ENCODE measurements around the gene GRHL1.
A peak's percentile ranks its signal among the peaks of the same experiment; 100 is the strongest.
"Not testable (repeated sequence)": the region's sequence is repeated elsewhere in the genome, so short reads cannot be mapped to it uniquely, and the experiment has no call there.

The GRHL1 gene

GRCh38 chr2:9951522-9952285, at the start of gene GRHL1:
TSS of gene GRHL1 (plus strand) at chr2:9951693. CDS start at chr2:9951834, 141 bp downstream.
- intact Hi-C loops (cut with DNase I) = loop anchor here (5.0 kb wide), 1 partner anchor 109 kb away; the partner anchor contains the start of gene TAF1B
- DNase-seq = peak; percentile 83 to 99 (median 92)

DNA sequence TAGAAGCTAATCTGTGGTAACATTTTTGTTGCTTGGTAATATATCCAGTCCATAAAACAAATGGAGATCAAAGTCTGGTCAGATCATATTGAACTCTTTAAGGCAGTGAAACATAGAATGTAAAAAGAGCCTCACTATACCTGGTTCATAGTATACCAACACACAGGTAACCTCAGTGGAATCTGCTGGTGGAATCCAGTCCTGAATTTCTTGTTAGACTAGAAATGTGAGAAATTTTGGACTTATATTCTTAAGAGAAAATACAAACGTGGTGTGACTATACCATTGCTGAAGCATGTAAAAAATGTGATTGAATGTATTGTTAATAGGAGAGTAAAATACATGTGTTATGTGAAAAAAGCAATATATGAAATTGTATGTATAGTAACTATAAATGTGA, 46.1 kb upstream of the GRHL1 start:
- no peak for DNase-seq
- intact Hi-C loops (cut with DNase I) = no loop called here

- intact Hi-C loops (cut with DNase I) = no loop called here
- DNase-seq = no peak
Observed at GRCh38 chr2:9907402-9907801, 44.1 kb upstream of the GRHL1 start.

- DNase-seq = no peak
- intact Hi-C loops (cut with DNase I) = no loop called here
Observed at GRCh38 chr2:9908639-9909038, 42.9 kb upstream of the GRHL1 start.

GRCh38 chr2:9909106-9909505, 42.4 kb upstream of the GRHL1 start:
- intact Hi-C loops (cut with DNase I) = no loop called here
- no peak for DNase-seq

- intact Hi-C loops (cut with DNase I) = no loop called here
Observed at GRCh38 chr2:9910699-9911098, 40.8 kb upstream of the GRHL1 start.

DNA sequence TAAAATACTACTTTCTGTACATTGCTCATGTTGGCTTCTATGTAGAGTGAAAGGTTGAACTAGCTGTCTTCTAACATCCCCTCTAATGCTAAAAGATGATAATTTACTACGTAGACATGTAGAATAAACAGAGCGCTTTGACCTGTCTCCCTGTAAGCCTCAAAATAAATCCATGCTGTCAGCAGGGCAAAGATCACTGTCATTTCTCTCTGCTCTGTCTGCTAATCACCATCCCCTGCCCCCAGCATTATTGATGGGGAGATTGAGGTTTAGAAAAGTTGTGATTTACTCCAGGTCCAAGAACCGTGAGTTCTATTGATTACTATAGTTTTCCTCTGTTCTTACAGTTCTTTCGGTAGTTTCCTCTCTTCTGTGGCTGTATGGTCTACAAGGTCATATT, 39.0 kb upstream of the GRHL1 start:
- intact Hi-C loops (cut with DNase I) = no loop called here
- DNase-seq = no peak

More at GRCh38 chr2:9910699-9911098, 40.8 kb upstream of the GRHL1 start:
- no peak for DNase-seq

- DNase-seq = no peak
Observed at GRCh38 chr2:9914384-9915065, 37.0 kb upstream of the GRHL1 start.

GRCh38 chr2:9918275-9918674, 33.2 kb upstream of the GRHL1 start:
- intact Hi-C loops (cut with DNase I) = no loop called here
- no peak for DNase-seq

More at GRCh38 chr2:9914384-9915065, 37.0 kb upstream of the GRHL1 start:
- intact Hi-C loops (cut with DNase I) = no loop called here

- no peak for DNase-seq
- intact Hi-C loops (cut with DNase I) = no loop called here
Observed at GRCh38 chr2:9919512-9919911, 32.0 kb upstream of the GRHL1 start.

DNA sequence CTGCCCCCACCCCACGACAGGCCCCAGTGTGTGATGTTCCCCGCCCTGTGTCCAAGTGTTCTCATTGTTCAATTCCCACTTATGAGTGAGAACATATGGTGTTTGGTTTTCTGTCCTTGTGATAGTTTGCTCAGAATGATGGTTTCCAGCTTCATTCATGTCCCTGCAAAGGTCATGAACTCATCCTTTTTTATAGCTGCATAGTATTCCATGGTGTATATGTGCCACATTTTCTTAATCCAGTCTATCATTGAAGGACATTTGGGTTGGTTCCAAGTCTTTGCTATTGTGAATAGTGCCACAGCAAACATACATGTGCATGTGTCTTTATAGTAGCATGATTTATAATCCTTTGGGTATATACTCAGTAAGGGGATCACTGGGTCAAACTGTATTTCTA, 24.5 kb upstream of the GRHL1 start:
- DNase-seq; intact Hi-C loops (cut with DNase I): not testable (repeated sequence)

GRCh38 chr2:9937258-9937657, 14.2 kb upstream of the GRHL1 start:
- no peak for DNase-seq

GRCh38 chr2:9937968-9938367, 13.5 kb upstream of the GRHL1 start:
- intact Hi-C loops (cut with DNase I) = no loop called here
- DNase-seq = peak in 1 of 10 donors; percentile 82

More at GRCh38 chr2:9937258-9937657, 14.2 kb upstream of the GRHL1 start:
- intact Hi-C loops (cut with DNase I) = no loop called here

GRCh38 chr2:9939587-9940485, 11.7 kb upstream of the GRHL1 start:
- no peak for DNase-seq
- intact Hi-C loops (cut with DNase I) = no loop called here

DNA sequence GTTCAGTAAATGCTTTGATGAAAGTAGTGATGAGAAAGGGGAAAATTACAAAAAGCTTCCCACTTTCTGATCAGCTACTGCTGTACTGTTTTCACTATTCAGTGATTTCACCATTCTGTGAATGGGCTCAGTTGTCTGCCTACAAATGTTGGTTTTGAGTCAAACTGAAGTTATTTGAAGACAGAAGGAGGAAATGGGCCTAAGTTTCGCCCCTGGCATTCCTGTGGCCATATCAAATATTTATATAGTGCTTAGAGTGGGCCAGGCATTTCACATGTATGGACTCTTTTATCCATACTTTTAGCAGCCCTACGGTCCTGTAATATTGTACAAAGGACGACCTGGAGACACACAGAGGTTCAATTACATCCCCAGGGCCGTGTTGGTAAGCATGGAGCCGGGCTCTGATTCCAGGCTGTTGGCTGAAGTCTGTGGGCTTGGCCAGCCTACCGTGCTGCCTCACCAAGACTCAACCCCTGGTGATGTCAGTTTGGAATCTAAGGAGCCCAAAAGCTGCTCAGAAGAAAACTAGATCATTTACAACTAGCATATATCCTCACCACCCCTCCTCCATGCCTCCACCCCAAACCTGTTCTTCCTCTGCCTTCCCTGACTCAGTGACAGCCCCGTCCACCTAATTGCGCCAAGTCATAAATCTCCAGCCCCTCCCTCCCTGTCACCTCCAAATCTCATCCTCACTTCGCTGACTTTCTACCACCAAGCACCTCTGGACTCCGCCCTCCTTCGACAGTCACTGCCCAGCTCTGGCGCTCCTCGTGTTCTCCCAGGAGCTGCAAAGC, 10.1 kb upstream of the GRHL1 start:
- DNase-seq = no peak
- intact Hi-C loops (cut with DNase I) = no loop called here

DNA sequence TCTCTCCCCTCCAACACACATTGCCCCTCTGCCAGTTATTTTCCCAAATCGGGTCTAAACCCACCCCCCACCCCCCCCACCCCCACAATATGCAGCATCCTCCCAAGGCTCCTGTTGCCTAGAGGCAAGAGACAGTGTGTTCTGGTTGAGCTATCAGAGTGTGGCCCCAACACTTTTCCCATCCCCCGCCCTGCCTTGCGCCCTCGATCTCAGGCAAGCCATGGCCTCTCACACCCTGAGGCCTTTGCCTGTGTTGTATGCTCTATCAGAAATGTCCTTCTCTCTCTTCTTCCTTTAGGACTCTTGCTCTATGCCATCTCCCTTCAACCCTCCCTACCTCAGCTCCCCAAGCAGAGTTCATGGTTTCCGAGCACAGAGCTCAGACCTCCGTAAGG, 9.5 kb upstream of the GRHL1 start:
- intact Hi-C loops (cut with DNase I) = no loop called here
- no peak for DNase-seq

DNA sequence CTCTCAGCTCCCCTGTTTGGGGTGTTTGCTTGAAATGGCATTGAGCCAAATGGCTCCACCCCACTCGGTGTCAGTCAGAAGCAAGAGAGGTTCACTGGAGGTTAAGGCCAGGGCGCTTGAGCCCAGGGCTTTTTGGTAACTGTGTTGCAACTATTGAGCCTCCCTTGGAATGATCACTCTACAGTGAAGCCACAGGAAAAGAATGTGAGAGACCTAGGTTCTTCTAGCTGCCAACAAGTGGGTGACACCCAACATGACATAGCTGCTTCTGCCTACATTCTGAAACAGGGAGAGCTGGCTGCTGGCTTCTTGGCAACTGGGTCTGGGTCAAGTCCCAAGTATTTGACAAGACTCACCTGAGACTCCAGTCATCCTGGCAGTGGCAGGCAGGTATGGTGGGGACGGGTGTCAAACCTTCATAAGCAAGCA, 7.1 kb upstream of the GRHL1 start:
- intact Hi-C loops (cut with DNase I) = no loop called here

DNA sequence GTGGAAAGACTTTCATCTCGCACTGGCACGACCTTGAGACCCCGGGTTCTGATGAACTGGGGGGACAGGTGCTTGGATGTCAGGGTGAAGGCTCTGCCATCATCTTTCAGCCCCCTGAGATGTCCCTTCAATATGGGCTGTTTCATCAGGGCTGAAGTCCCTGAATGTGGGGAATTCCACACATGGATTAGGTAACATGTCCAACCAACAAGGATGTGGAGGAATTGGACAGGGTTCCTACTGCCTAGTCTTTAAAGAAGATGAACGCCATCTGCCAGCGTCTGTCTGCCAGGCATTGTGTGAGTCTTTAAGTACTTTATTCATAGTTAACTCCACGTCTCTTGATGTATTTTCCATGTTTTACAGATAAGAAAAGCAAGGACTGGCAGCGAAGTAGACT, 5.9 kb upstream of the GRHL1 start:
- intact Hi-C loops (cut with DNase I) = no loop called here
- DNase-seq = no peak

More for the DNA sequence above, 7.1 kb upstream of the GRHL1 start:
- DNase-seq = no peak

- intact Hi-C loops (cut with DNase I) = no loop called here
- no peak for DNase-seq
Observed at GRCh38 chr2:9946076-9946475, 5.4 kb upstream of the GRHL1 start.

DNA sequence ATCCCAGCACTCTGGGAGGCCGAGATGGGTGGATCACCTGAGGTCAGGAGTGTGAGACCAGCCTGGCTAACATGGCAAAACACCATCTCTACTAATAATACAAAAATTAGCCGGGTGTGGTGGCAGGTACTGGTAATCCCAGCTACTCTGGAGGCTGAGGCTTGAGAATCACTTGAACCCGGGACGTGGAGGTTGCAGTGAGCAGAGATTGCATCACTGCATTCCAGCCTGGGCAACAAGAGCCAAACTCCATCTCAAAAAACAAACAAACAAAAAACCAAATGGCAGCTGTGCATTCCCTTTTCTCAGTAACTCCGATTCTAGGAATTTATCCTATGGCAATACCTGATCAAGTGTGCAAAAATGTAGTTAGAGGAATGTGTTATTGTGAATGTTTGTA, 4.7 kb upstream of the GRHL1 start:
- DNase-seq = no peak
- intact Hi-C loops (cut with DNase I) = no loop called here
